ENCODE data around the gene ERBB4. TPM values are rescaled to one million over a fixed set of nuclear protein-coding genes. Genes with fewer than 3 reads are reported as not detected.

ERBB4 gene
- total RNA-seq, 1 experiment from 2014 or later: 40.6 TPM

DNA sequence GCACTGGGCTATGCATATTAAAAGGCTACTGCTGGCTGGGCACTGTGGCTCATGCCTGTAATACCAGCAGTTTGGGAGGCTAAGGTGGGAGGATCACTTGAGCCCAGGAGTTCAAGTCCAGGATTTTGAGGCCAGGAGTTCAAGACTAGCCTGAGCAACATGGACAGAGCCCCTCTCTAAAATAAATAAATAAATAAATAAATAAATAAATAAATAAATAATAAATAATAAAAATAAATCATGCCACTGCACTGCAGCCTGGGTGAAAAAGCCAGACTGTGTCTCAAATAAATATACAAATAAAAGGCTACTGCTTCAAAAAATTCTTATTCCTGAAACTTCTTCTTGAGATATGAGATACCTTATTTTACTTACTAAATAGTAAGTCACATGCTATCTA, 439.6 kb downstream of the ERBB4 start:
- BruUV-seq (replicated peaks): no TSS peak
- no peak overlapping the region for H3K4me3 ChIP-seq (ENCODE audit: low read depth, low read length, poor library complexity, severe bottlenecking)
- H3K27me3 ChIP-seq (replicated peaks; ENCODE audit: insufficient read depth, low read depth, low read length, poor library complexity): no peaks in the 10 kb centered on the region
- H3K9me3 ChIP-seq (ENCODE audit: low read depth, low read length, poor library complexity, severe bottlenecking): no peaks in the 10 kb centered on the region
- DNase-seq (ENCODE audit: low spot score): no peak
- CTCF ChIA-PET: no interaction called here
- POLR2A ChIA-PET (ENCODE audit: low non-redundant PET): no interaction called here
- TF ChIP-seq EZH2 (IDR thresholded peaks at IDR 0.05; ENCODE audit: borderline replicate concordance, low read depth, low read length, poor library complexity, severe bottlenecking): no peak
- TF ChIP-seq, protein P1, sequence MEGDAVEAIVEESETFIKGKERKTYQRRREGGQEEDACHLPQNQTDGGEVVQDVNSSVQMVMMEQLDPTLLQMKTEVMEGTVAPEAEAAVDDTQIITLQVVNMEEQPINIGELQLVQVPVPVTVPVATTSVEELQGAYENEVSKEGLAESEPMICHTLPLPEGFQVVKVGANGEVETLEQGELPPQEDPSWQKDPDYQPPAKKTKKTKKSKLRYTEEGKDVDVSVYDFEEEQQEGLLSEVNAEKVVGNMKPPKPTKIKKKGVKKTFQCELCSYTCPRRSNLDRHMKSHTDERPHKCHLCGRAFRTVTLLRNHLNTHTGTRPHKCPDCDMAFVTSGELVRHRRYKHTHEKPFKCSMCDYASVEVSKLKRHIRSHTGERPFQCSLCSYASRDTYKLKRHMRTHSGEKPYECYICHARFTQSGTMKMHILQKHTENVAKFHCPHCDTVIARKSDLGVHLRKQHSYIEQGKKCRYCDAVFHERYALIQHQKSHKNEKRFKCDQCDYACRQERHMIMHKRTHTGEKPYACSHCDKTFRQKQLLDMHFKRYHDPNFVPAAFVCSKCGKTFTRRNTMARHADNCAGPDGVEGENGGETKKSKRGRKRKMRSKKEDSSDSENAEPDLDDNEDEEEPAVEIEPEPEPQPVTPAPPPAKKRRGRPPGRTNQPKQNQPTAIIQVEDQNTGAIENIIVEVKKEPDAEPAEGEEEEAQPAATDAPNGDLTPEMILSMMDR (conservative IDR thresholded peaks at IDR 0.05; ENCODE audit: low read depth, low read length): no peak
- H3K36me3 ChIP-seq (ENCODE audit: insufficient read depth, low read length, poor library complexity, severe bottlenecking): no peaks in the 10 kb centered on the region
- intact Hi-C loops (cut with micrococcal nuclease; ENCODE audit: unreplicated experiment): no loop called here
- H3K27ac ChIP-seq (ENCODE audit: low read depth, low read length, poor library complexity, severe bottlenecking): no peak overlapping the region
- H3K4me1 ChIP-seq (ENCODE audit: insufficient read depth, low read length, poor library complexity, severe bottlenecking): no peaks in the 10 kb centered on the region

DNA sequence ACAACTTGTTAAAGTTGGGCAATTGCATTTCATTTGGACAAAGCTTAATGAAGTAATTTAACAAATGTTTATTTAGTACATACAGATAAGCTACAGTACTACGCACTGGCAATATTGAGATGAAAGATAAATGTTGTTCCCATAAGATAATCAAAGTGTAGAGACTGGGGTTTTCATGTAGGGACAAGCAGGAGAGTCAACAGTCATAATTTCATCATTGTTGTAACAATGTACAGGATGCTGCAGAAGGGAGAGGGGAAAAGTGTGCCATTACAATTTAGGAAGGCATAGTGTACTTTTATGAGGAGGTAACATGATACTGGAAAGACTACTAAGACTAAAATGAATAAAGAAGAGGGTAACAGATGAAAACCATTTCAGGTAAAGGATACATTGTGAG, 441.6 kb downstream of the ERBB4 start:
- no TSS peak for BruUV-seq (replicated peaks)
- Histone ChIP-seq H3K27ac (ENCODE audit: low read depth, low read length, poor library complexity, severe bottlenecking) (no peak overlapping the region), H3K36me3 (ENCODE audit: insufficient read depth, low read length, poor library complexity, severe bottlenecking) (no peaks in the 10 kb centered on the region), H3K4me3 (ENCODE audit: low read depth, low read length, poor library complexity, severe bottlenecking) (no peak overlapping the region), H3K9me3 (ENCODE audit: low read depth, low read length, poor library complexity, severe bottlenecking) (no peaks in the 10 kb centered on the region), H3K4me1 (ENCODE audit: insufficient read depth, low read length, poor library complexity, severe bottlenecking) (no peaks in the 10 kb centered on the region), H3K27me3 (replicated peaks; ENCODE audit: insufficient read depth, low read depth, low read length, poor library complexity) (no peaks in the 10 kb centered on the region)
- intact Hi-C loops (cut with micrococcal nuclease; ENCODE audit: unreplicated experiment): no loop called here
- POLR2A ChIA-PET (ENCODE audit: low non-redundant PET): interaction anchor here (0.6 kb wide), 1 partner anchor 77 kb away, joined by 3 read pairs; no protein-coding TSS in a partner anchor
- no peak for TF ChIP-seq EZH2 (IDR thresholded peaks at IDR 0.05; ENCODE audit: borderline replicate concordance, low read depth, low read length, poor library complexity, severe bottlenecking)
- TF ChIP-seq, protein P1 (conservative IDR thresholded peaks at IDR 0.05; ENCODE audit: low read depth, low read length): no peak
- CTCF ChIA-PET: no interaction called here
- DNase-seq (ENCODE audit: low spot score): no peak

DNA sequence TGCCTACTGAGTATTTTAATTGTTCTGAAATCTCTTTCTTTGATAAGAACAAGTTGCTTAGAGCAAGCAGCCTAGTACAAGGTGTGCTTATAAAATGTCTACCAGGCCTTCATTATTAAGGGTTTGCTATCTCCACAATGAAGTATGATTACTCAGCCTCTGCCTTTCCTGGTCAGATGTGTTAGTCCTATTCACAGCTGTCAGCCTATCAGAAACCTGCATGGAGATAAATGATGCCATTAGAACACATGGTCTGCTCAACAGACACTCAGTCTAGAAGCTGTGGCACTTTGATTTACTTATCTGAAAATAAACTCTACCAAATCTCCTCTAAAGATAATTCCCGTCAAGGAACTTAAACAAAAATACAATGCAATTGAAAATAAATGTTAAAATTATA, 448.7 kb downstream of the ERBB4 start:
- POLR2A ChIA-PET (ENCODE audit: low non-redundant PET): no interaction called here
- intact Hi-C loops (cut with micrococcal nuclease; ENCODE audit: unreplicated experiment): no loop called here
- no peaks in the 10 kb centered on the region for H3K4me1 ChIP-seq (ENCODE audit: insufficient read depth, low read length, poor library complexity, severe bottlenecking)

More for the DNA sequence above, 448.7 kb downstream of the ERBB4 start:
- CTCF ChIA-PET: no interaction called here
- no peak for DNase-seq (ENCODE audit: low spot score)
- Histone ChIP-seq H3K9me3 (ENCODE audit: low read depth, low read length, poor library complexity, severe bottlenecking) (no peaks in the 10 kb centered on the region), H3K4me3 (ENCODE audit: low read depth, low read length, poor library complexity, severe bottlenecking) (no peak overlapping the region), H3K27ac (ENCODE audit: low read depth, low read length, poor library complexity, severe bottlenecking) (no peak overlapping the region), H3K27me3 (replicated peaks; ENCODE audit: insufficient read depth, low read depth, low read length, poor library complexity) (no peaks in the 10 kb centered on the region), H3K36me3 (ENCODE audit: insufficient read depth, low read length, poor library complexity, severe bottlenecking) (no peaks in the 10 kb centered on the region)
- BruUV-seq (replicated peaks): no TSS peak
- TF ChIP-seq, protein P1 (conservative IDR thresholded peaks at IDR 0.05; ENCODE audit: low read depth, low read length): no peak
- TF ChIP-seq EZH2 (IDR thresholded peaks at IDR 0.05; ENCODE audit: borderline replicate concordance, low read depth, low read length, poor library complexity, severe bottlenecking): no peak
